ENCODE data around the gene ITGAE.
A peak's percentile ranks its signal among the peaks of the same experiment; 100 is the strongest.

The ITGAE gene

DNA sequence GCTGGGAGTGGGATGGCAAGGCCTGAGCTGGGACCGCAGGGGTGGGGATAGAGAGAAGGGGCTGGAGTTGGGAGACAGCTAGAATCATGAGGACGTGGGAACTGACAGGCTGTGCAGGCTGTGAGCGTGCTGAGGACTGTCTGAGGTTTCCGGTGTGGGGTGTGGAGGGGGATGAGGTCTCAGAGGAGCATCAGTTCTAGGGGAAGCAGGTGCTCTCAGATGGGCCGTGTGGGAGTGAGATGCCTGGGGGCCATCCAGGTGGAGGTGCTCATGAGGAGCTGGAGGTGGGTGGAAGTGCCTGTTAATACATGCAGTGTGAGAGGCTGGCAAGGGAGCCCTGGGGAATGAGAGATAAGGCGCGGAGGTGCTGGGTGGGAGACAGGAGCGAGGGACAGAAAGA is 50.1 kb downstream of the ITGAE start:
- H3K4me3 ChIP-seq (ENCODE audit: low read length): no peak overlapping the region
- H3K4me2 ChIP-seq (ENCODE audit: low read depth, low read length): no peak overlapping the region
- H3K27me3 ChIP-seq (replicated peaks; ENCODE audit: insufficient read depth, low read length): no peaks in the 10 kb centered on the region
- no peak overlapping the region for H3K27ac ChIP-seq (ENCODE audit: low read length)
- H3K9me2 ChIP-seq (replicated peaks; ENCODE audit: insufficient read depth, low read length): no peaks in the 10 kb centered on the region
- H4K20me1 ChIP-seq (ENCODE audit: insufficient read depth, low read length): no peaks in the 10 kb centered on the region
- H3F3A ChIP-seq (ENCODE audit: insufficient read depth, low read length): no peaks in the 10 kb centered on the region
- DNase-seq: peak; percentile 34
- peaks cover 4% of the 10 kb centered on the region; the same call in 1 of the 2 replicates for H3K4me1 ChIP-seq (ENCODE audit: low read length)
- TF ChIP-seq CTCF (IDR thresholded peaks at IDR 0.05; ENCODE audit: low read length) (no peak), EZH2phosphoT487 (IDR thresholded peaks at IDR 0.05; ENCODE audit: low read length) (no peak), EZH2 (optimal IDR thresholded peaks at IDR 0.05; ENCODE audit: low read depth, low read length) (no peak)
- no peak overlapping the region for H3K9ac ChIP-seq (ENCODE audit: low read length)
- no peaks in the 10 kb centered on the region for H3K9me3 ChIP-seq (replicated peaks; ENCODE audit: insufficient read depth, low read length)
- H3K36me3 ChIP-seq (replicated peaks; ENCODE audit: insufficient read depth, low read length): no peaks in the 10 kb centered on the region
- H2AFZ ChIP-seq (ENCODE audit: low read length): no peak overlapping the region
- H3K79me2 ChIP-seq (ENCODE audit: low read length): no peaks in the 10 kb centered on the region

DNA sequence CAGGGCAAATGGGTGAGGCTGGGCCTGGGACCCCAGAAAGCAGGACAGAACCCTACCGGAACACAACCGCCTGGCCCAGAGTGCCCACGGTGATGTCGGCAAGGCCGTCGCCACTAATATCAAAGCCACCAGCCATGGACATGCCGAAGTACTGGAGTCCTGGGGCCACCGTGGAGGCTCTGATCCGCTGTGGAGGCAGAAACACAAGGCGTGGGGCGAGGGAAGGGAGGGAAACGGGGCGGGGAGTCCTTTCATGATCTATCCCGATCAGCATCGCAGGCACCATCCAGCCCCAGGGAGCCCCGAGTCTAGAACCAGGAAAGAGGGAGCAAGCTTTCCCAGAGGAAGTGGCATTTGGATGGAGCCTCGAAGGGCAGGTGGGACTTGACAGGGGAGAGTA is 50.7 kb downstream of the ITGAE start:
- H3K4me1 ChIP-seq (ENCODE audit: low read length): peaks cover 4% of the 10 kb centered on the region; the same call in 1 of the 2 replicates
- no peaks in the 10 kb centered on the region for H4K20me1 ChIP-seq (ENCODE audit: insufficient read depth, low read length)
- no peak overlapping the region for H3K4me2 ChIP-seq (ENCODE audit: low read depth, low read length)
- DNase-seq: no peak
- no peaks in the 10 kb centered on the region for H3K36me3 ChIP-seq (replicated peaks; ENCODE audit: insufficient read depth, low read length)
- no peaks in the 10 kb centered on the region for H3F3A ChIP-seq (ENCODE audit: insufficient read depth, low read length)
- no peak overlapping the region for H3K27ac ChIP-seq (ENCODE audit: low read length)
- no peaks in the 10 kb centered on the region for H3K9me2 ChIP-seq (replicated peaks; ENCODE audit: insufficient read depth, low read length)
- no peak overlapping the region for H3K4me3 ChIP-seq (ENCODE audit: low read length)
- H3K27me3 ChIP-seq (replicated peaks; ENCODE audit: insufficient read depth, low read length): no peaks in the 10 kb centered on the region
- no peak overlapping the region for H2AFZ ChIP-seq (ENCODE audit: low read length)
- H3K9ac ChIP-seq (ENCODE audit: low read length): no peak overlapping the region
- TF ChIP-seq EZH2 (optimal IDR thresholded peaks at IDR 0.05; ENCODE audit: low read depth, low read length): no peak
- no peak for TF ChIP-seq CTCF (IDR thresholded peaks at IDR 0.05; ENCODE audit: low read length)
- TF ChIP-seq EZH2phosphoT487 (IDR thresholded peaks at IDR 0.05; ENCODE audit: low read length): no peak
- no peaks in the 10 kb centered on the region for H3K9me3 ChIP-seq (replicated peaks; ENCODE audit: insufficient read depth, low read length)
- H3K79me2 ChIP-seq (ENCODE audit: low read length): no peaks in the 10 kb centered on the region

DNA sequence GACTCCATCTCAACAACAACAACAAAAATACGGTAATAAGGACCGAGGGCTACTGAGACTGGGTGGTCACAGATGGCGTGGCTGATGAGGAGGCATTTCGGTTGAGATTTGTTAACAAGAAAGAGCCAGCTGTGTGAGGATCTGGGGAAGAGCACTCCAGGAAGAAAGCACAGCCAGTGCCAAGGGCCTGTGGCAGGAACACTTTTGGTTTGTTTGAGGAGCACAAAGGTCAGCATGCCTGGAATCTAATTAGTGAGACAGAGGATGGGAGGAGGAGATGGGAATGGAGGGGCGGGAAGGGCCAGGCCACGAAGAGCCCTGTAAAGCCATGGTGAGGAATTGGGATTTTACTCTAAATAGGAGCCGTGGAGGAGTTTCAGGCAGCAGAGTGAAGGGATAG is 52.4 kb downstream of the ITGAE start:
- Histone ChIP-seq H3K27ac (ENCODE audit: low read length) (no peak overlapping the region), H3K4me2 (ENCODE audit: low read depth, low read length) (no peak overlapping the region), H3K9ac (ENCODE audit: low read length) (no peak overlapping the region), H3K79me2 (ENCODE audit: low read length) (no peaks in the 10 kb centered on the region), H3K9me2 (replicated peaks; ENCODE audit: insufficient read depth, low read length) (no peaks in the 10 kb centered on the region), H3K4me3 (ENCODE audit: low read length) (no peak overlapping the region), H3K36me3 (replicated peaks; ENCODE audit: insufficient read depth, low read length) (no peaks in the 10 kb centered on the region), H2AFZ (ENCODE audit: low read length) (no peak overlapping the region), H3K27me3 (replicated peaks; ENCODE audit: insufficient read depth, low read length) (no peaks in the 10 kb centered on the region), H3F3A (ENCODE audit: insufficient read depth, low read length) (no peaks in the 10 kb centered on the region), H3K9me3 (replicated peaks; ENCODE audit: insufficient read depth, low read length) (no peaks in the 10 kb centered on the region), H3K4me1 (ENCODE audit: low read length) (peaks cover 4% of the 10 kb centered on the region; the same call in 1 of the 2 replicates), H4K20me1 (ENCODE audit: insufficient read depth, low read length) (no peaks in the 10 kb centered on the region)
- DNase-seq: no peak
- TF ChIP-seq EZH2 (optimal IDR thresholded peaks at IDR 0.05; ENCODE audit: low read depth, low read length) (no peak), CTCF (IDR thresholded peaks at IDR 0.05; ENCODE audit: low read length) (no peak), EZH2phosphoT487 (IDR thresholded peaks at IDR 0.05; ENCODE audit: low read length) (no peak)
